Activated CD4-positive, alpha-beta T cell treated with anti-CD3 and anti-CD28 coated beads, Interleukin-2, amount 50 U/mL, for 48 hours (primary cell): ENCODE results near the gene GSTA4.

Experiments used
- DNase-seq, 2 experiments: peaks; one replicate each; pipeline ENCODE4 v3.0.0-alpha.2; 2020

Gene GSTA4

GRCh38 chr6:52995089-52995912 is at the start of gene GSTA4:
GSTA4 (minus strand) TSS chr6:52995284; CDS start chr6:52994243, 1,041 bp downstream.
- peak; percentile 88 to 92 for DNase-seq

- no peak for DNase-seq
These were observed 49.5 kb upstream of the GSTA4 start for GRCh38 chr6:53044572-53044971.

- no peak for DNase-seq
These were observed 49.0 kb upstream of the GSTA4 start for GRCh38 chr6:53044071-53044470.

- DNase-seq: no peak
These were observed 48.5 kb upstream of the GSTA4 start for GRCh38 chr6:53043581-53043980.

GRCh38 chr6:53042112-53042511 is 47.0 kb upstream of the GSTA4 start:
- DNase-seq: no peak

- no peak for DNase-seq
These were observed 46.3 kb upstream of the GSTA4 start for GRCh38 chr6:53041356-53041755.

GRCh38 chr6:53038596-53038995 is 43.5 kb upstream of the GSTA4 start:
- DNase-seq: no peak

- no peak for DNase-seq
These were observed 43.1 kb upstream of the GSTA4 start for GRCh38 chr6:53038141-53038540.

- DNase-seq: no peak
These were observed 40.6 kb upstream of the GSTA4 start for GRCh38 chr6:53035549-53036213.

- no peak for DNase-seq
These were observed 38.7 kb upstream of the GSTA4 start for GRCh38 chr6:53033764-53034163.

- no peak for DNase-seq
These were observed 37.8 kb upstream of the GSTA4 start for GRCh38 chr6:53032849-53033248.

GRCh38 chr6:53031281-53031680 is 36.2 kb upstream of the GSTA4 start:
- no peak for DNase-seq

- DNase-seq: no peak
These were observed 34.7 kb upstream of the GSTA4 start for GRCh38 chr6:53029761-53030160.

- DNase-seq: no peak
These were observed 34.2 kb upstream of the GSTA4 start for GRCh38 chr6:53029257-53029656.

GRCh38 chr6:53028467-53028866 is 33.4 kb upstream of the GSTA4 start:
- no peak for DNase-seq

GRCh38 chr6:53027131-53027718 is 32.1 kb upstream of the GSTA4 start:
- DNase-seq: no peak

- no peak for DNase-seq
These were observed 31.4 kb upstream of the GSTA4 start for GRCh38 chr6:53026526-53026925.

- no peak for DNase-seq
These were observed 28.2 kb upstream of the GSTA4 start for GRCh38 chr6:53023323-53023722.

GRCh38 chr6:53020005-53020744 is 25.1 kb upstream of the GSTA4 start:
- no peak for DNase-seq

- DNase-seq: no peak
These were observed 23.4 kb upstream of the GSTA4 start for GRCh38 chr6:53018446-53018845.

- DNase-seq: no peak
These were observed 20.4 kb upstream of the GSTA4 start for GRCh38 chr6:53015486-53015885.

GRCh38 chr6:53014744-53015143 is 19.7 kb upstream of the GSTA4 start:
- no peak for DNase-seq

GRCh38 chr6:53014063-53014462 is 19.0 kb upstream of the GSTA4 start:
- DNase-seq: no peak
